Measurements from ENCODE around the gene FBXO27. TPM values are rescaled to one million over a fixed set of nuclear protein-coding genes. Genes with fewer than 3 reads are reported as not detected.
A peak's percentile ranks its signal among the peaks of the same experiment; 100 is the strongest.
"Not testable (repeated sequence)": the region's sequence is repeated elsewhere in the genome, so short reads cannot be mapped to it uniquely, and the experiment has no call there.

Gene FBXO27, protein sequence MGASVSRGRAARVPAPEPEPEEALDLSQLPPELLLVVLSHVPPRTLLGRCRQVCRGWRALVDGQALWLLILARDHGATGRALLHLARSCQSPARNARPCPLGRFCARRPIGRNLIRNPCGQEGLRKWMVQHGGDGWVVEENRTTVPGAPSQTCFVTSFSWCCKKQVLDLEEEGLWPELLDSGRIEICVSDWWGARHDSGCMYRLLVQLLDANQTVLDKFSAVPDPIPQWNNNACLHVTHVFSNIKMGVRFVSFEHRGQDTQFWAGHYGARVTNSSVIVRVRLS
- total RNA-seq (1.4 TPM), polyA plus RNA-seq (ENCODE audit: insufficient read depth in 1 of 8, insufficient read length in 8 of 8, low replicate concordance in 1 of 8) (1 to 10 TPM; 1.5 to 5.5 (median 3.3) TPM)
- long read RNA-seq, donor 1: 0 reads
- long read RNA-seq, donor 2: 0 reads
- long read RNA-seq, donor 3, partial matches to known transcripts: 0 of 1 reads
- long read RNA-seq, donor 3, other reads (novel, unspliced or antisense): 0 of 1 reads
- long read RNA-seq, donor 4: 0 reads
- long read RNA-seq, donor 5: 0 reads
- long read RNA-seq, donor 6, partial matches to known transcripts: 0 of 1 reads
- long read RNA-seq, donor 6, other reads (novel, unspliced or antisense): 0 of 1 reads
- long read RNA-seq, donor 7: 0 reads
- long read RNA-seq, donor 8: 0 reads
- long read RNA-seq, donor 9, partial matches to known transcripts: 0 of 1 reads
- long read RNA-seq, donor 9, other reads (novel, unspliced or antisense): 0 of 1 reads
- long read RNA-seq, donor 10: 0 reads
- long read RNA-seq, donor 11: 0 reads

DNA sequence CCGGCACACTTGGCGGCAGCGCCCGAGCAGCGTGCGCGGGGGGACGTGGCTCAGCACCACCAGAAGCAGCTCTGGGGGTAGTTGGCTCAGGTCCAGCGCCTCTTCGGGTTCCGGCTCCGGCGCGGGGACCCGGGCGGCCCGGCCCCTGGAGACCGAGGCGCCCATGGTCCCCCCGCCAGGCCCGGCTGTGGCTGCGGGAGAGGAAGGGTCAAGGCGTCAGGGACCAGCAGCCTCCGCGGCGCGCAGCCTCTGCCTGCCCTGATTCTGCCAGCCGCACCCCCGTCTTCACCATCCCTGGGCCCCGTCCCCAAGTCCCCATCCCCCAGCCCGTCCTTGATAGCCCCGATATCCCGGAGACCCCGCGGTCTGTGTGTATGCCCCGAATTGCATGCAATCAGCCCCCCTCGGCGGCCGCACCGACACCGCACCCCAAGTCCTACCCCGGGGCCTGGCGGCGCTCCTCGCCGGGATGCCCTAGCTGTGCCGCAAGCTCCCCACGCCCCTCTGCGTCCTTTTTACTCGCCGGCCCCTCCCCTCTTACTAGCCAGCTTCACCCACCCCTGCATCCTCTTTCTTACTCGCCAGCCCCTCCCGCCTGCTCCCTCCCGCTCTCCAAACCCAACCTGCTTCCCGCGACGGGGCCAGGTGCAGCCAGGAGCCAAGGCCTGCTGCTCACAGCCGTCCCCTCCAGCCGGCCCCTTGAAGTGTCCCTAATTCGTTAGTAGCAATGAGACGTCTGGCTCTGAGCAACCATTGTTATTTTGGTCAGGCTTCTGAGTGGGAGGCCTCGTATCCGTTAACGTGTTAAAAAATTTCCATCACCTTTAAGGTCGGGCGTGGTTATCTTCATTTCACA lies at the start of gene FBXO27:
Gene FBXO27 (minus strand): TSS at position 487 of the 856 bp plus-strand sequence. CDS start 322 bp downstream, at position 165.
- Histone ChIP-seq H3K36me3 (ENCODE audit: control insufficient read depth, insufficient read depth, low read length) (no peaks in the 10 kb centered on the region), H3K27ac (ENCODE audit: low read length) (no peak within 1 kb of the TSS), H3K27me3 (ENCODE audit: control insufficient read depth, insufficient read depth, low read length) (peaks cover 25% of the 10 kb centered on the region), H3K4me1 (ENCODE audit: control insufficient read depth, insufficient read depth, low read length) (peaks cover 8% of the 10 kb centered on the region), H3K9me3 (replicated peaks; ENCODE audit: control insufficient read depth, low read depth, low read length) (no peaks in the 10 kb centered on the region), H3K4me3 (ENCODE audit: low read length) (peak within 1 kb of the TSS; percentile 37)
- DNase-seq: peak; percentile 27
- 5% methylated on average over 63 of the region's 66 CpGs for WGBS (ENCODE audit: insufficient coverage)

DNA sequence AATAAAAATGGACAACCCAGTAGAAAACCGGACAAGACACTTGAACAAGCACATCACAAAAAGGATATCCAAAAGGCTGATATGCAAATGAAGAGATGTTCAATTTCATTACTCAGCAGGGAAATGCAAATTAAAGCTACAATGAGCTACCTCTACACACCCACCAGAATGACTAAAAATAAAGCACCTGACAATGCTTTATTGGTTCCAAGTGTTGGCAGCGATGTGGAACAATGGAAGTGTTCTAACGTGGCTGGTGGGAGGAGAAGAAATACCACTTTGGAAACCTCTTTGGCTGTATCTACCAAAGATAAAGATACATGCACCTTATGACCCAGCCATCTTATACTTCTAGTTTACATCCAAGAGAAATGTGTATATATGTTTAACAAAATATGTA lies 48.1 kb upstream of the FBXO27 start:
- Histone ChIP-seq H3K9me3 (replicated peaks; ENCODE audit: control insufficient read depth, low read depth, low read length) (no peaks in the 10 kb centered on the region), H3K27me3 (ENCODE audit: control insufficient read depth, insufficient read depth, low read length) (peaks cover 38% of the 10 kb centered on the region), H3K27ac (ENCODE audit: low read length) (no peak overlapping the region), H3K4me3 (ENCODE audit: low read length) (no peak overlapping the region), H3K36me3 (ENCODE audit: control insufficient read depth, insufficient read depth, low read length) (no peaks in the 10 kb centered on the region), H3K4me1 (ENCODE audit: control insufficient read depth, insufficient read depth, low read length) (no peaks in the 10 kb centered on the region)
- no CpG with 5 or more reads among the region's 3 CpGs for WGBS (ENCODE audit: insufficient coverage)
- no peak for DNase-seq

DNA sequence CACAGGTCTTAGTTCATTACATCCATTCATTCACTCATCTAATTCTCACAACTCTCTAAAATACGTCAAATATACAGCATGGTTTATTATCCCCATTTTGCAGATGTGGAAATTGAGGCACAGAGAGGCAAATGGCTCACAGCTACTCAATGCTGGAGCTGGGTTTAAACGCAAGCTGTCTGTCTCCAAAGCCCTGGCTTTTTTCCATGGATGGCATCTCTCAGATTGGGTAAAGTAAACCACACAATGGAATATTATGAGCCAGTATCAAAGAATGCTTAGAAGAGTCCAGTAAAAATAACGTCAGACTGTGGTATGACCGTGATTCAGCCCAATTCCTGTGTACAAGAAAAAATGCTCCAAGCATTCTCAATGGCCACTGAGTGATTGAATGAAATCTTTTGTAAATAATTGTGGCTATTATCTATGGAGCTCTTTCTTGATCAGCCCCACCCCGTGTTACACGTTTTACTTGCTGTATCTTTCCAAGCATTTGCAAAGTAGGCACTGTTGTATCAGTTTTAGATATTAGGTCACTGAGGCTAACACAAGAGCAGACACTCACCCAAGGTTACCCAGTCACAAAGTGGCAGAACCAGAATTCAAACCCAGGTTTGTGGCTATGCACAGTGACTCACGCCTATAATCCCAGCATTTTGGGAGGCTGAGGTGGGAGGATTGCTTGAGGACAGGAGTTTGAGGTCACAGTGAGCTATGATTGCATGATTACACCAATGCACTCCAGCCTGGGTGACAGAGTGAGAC lies 46.3 kb upstream of the FBXO27 start:
- no peaks in the 10 kb centered on the region for H3K36me3 ChIP-seq (ENCODE audit: control insufficient read depth, insufficient read depth, low read length)
- DNase-seq: no peak
- H3K27me3 ChIP-seq (ENCODE audit: control insufficient read depth, insufficient read depth, low read length): peaks cover 20% of the 10 kb centered on the region
- H3K4me3 ChIP-seq (ENCODE audit: low read length): no peak overlapping the region
- no peaks in the 10 kb centered on the region for H3K9me3 ChIP-seq (replicated peaks; ENCODE audit: control insufficient read depth, low read depth, low read length)
- H3K4me1 ChIP-seq (ENCODE audit: control insufficient read depth, insufficient read depth, low read length): no peaks in the 10 kb centered on the region
- 83% methylated on average over 1 of the region's 7 CpGs for WGBS (ENCODE audit: insufficient coverage)
- H3K27ac ChIP-seq (ENCODE audit: low read length): no peak overlapping the region

DNA sequence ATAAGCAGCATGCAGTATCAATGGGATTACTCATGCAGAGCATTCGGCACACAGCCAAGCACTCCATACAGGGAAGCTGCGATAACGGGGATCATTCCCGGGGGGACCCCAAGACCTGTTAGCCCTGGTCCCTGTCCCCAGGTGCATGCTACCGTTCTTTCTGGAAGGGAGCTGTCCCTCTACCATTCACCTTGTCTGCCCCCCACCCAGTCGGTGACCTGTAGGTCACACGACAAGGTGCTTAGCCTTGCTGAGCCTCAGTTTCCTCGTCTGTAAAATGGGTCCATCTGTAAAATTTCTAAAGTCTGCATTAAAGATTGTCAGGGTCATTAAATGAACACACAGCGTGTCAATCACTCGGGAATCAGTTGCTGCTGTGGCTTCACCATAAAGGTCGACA lies 45.0 kb upstream of the FBXO27 start:
- no peaks in the 10 kb centered on the region for H3K9me3 ChIP-seq (replicated peaks; ENCODE audit: control insufficient read depth, low read depth, low read length)
- no peak for DNase-seq
- 87% methylated on average over 11 of the region's 11 CpGs for WGBS (ENCODE audit: insufficient coverage)
- no peak overlapping the region for H3K27ac ChIP-seq (ENCODE audit: low read length)
- H3K4me3 ChIP-seq (ENCODE audit: low read length): no peak overlapping the region
- H3K36me3 ChIP-seq (ENCODE audit: control insufficient read depth, insufficient read depth, low read length): no peaks in the 10 kb centered on the region
- no peaks in the 10 kb centered on the region for H3K4me1 ChIP-seq (ENCODE audit: control insufficient read depth, insufficient read depth, low read length)
- H3K27me3 ChIP-seq (ENCODE audit: control insufficient read depth, insufficient read depth, low read length): peaks cover 7% of the 10 kb centered on the region

DNA sequence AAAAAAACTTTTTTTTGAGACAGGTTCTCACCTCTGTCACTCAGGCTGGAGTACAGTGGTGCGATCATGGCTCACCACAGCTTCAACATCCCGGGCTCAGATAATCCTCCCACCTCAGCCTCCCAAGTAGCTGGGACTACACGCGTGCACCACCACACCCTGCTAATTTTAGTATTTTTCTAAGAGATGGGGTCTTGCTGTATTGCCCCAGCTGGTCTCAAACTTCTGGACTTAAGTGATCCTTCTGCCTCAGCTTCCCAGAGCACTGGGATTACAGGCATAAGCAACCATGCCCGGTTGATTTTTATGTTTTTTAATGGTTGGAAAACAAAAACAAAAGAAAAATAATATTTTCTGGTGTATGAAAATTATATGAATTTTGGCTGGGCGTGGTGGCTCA lies 42.6 kb upstream of the FBXO27 start:
- H3K4me3 ChIP-seq (ENCODE audit: low read length): no peak overlapping the region
- no peaks in the 10 kb centered on the region for H3K4me1 ChIP-seq (ENCODE audit: control insufficient read depth, insufficient read depth, low read length)
- 83% methylated on average over 1 of the region's 6 CpGs for WGBS (ENCODE audit: insufficient coverage)
- peaks cover 5% of the 10 kb centered on the region for H3K27me3 ChIP-seq (ENCODE audit: control insufficient read depth, insufficient read depth, low read length)
- no peaks in the 10 kb centered on the region for H3K9me3 ChIP-seq (replicated peaks; ENCODE audit: control insufficient read depth, low read depth, low read length)
- H3K27ac ChIP-seq (ENCODE audit: low read length): no peak overlapping the region
- H3K36me3 ChIP-seq (ENCODE audit: control insufficient read depth, insufficient read depth, low read length): no peaks in the 10 kb centered on the region
- no peak for DNase-seq

DNA sequence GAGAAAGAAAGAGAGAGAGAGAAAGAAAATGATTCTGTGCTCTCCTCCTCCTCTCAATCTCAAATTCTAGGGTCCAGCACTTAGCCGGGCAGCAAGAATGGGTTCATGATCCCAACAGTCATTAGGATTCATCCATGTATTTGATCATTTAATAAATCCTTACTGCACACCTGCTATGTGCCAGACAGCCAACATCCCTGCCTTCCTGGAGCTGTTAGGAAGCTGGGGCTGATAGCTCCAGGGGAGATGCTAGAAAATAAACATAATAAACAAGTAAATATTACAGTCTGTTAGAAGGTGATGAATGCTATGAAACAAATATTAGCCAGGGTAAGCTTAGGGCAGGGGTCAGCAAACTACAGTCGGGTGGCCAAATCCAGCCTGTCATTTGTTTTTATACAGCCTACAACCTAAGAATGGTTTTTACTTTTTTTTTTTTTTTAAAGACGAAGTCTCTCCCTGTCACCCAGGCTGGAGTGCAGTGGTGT lies 41.9 kb upstream of the FBXO27 start:
- DNase-seq: no peak
- WGBS (ENCODE audit: insufficient coverage): 60% methylated on average over 2 of the region's 3 CpGs
- Histone ChIP-seq H3K27me3 (ENCODE audit: control insufficient read depth, insufficient read depth, low read length) (peaks cover 5% of the 10 kb centered on the region), H3K4me3 (ENCODE audit: low read length) (no peak overlapping the region), H3K9me3 (replicated peaks; ENCODE audit: control insufficient read depth, low read depth, low read length) (no peaks in the 10 kb centered on the region), H3K27ac (ENCODE audit: low read length) (no peak overlapping the region), H3K36me3 (ENCODE audit: control insufficient read depth, insufficient read depth, low read length) (no peaks in the 10 kb centered on the region), H3K4me1 (ENCODE audit: control insufficient read depth, insufficient read depth, low read length) (no peaks in the 10 kb centered on the region)

DNA sequence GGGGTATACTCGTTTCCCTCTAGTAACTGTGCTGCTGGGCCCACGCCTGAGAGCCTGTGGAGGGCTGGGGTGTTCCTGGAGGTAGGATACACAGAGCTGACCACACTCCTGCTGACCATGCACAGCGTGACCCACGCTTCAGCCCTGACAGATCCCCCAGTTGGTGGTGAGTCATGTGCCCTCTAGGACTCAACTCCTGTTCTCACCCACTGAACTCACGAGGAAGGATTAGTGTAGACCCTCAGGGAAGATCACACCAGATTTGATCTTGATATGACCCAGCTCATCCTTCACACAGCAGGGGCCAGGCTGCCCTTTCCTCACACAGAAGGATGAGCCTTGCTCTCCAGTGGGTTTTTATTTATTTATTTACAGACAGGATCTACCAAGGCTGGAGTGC lies 38.5 kb upstream of the FBXO27 start:
- Histone ChIP-seq H3K27ac (ENCODE audit: low read length) (no peak overlapping the region), H3K4me3 (ENCODE audit: low read length) (no peak overlapping the region), H3K36me3 (ENCODE audit: control insufficient read depth, insufficient read depth, low read length) (no peaks in the 10 kb centered on the region), H3K9me3 (replicated peaks; ENCODE audit: control insufficient read depth, low read depth, low read length) (no peaks in the 10 kb centered on the region), H3K27me3 (ENCODE audit: control insufficient read depth, insufficient read depth, low read length) (peaks cover 1% of the 10 kb centered on the region), H3K4me1 (ENCODE audit: control insufficient read depth, insufficient read depth, low read length) (no peaks in the 10 kb centered on the region)
- WGBS (ENCODE audit: insufficient coverage): 65% methylated on average over 2 of the region's 5 CpGs
- no peak for DNase-seq

DNA sequence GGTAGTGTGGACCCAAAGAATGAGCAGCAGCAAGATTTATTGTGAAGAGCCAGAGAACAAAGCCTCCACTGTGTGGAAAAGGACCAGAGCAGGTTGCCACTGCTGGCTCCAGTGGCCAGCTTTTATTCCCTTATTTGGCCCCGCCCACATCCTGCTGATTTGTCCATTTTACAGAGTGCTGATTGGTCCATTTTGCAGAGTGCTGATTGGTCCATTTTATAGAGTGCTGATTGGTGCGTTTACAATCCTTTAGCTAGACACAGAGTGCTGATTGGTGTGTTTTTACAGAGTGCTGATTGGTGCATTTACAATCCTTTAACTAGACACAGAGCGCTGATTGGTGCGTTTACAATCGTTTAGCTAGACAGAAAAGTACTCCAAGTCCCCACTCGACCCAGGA lies 35.9 kb upstream of the FBXO27 start:
- not testable (repeated sequence) for H3K4me3 ChIP-seq (ENCODE audit: low read length); H3K4me1 ChIP-seq (ENCODE audit: control insufficient read depth, insufficient read depth, low read length); H3K27me3 ChIP-seq (ENCODE audit: control insufficient read depth, insufficient read depth, low read length); DNase-seq; H3K27ac ChIP-seq (ENCODE audit: low read length); H3K9me3 ChIP-seq (replicated peaks; ENCODE audit: control insufficient read depth, low read depth, low read length); H3K36me3 ChIP-seq (ENCODE audit: control insufficient read depth, insufficient read depth, low read length)
- WGBS (ENCODE audit: insufficient coverage): 73% methylated on average over 4 of the region's 6 CpGs

DNA sequence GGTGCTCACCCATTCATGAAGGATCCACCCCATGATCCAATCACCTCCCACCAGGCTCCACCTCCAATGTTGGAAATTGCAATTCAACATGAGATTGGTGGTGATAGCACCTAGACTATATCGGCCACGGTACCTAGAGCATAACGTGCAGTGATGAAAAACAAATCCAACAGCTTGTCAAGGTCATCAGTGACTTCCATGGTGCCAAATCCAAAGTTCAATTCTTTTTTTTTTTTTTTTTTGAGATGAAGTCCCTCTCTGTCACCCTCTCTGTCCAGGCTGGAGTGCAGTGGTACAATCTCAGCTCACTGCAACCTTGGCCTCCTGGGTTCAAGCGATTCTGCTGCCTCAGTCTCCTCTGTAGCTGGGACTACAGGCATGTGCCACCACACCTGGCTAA lies 34.8 kb upstream of the FBXO27 start:
- 95% methylated on average over 3 of the region's 4 CpGs for WGBS (ENCODE audit: insufficient coverage)
- H3K9me3 ChIP-seq (replicated peaks; ENCODE audit: control insufficient read depth, low read depth, low read length): no peaks in the 10 kb centered on the region
- H3K4me1 ChIP-seq (ENCODE audit: control insufficient read depth, insufficient read depth, low read length): no peaks in the 10 kb centered on the region
- H3K27me3 ChIP-seq (ENCODE audit: control insufficient read depth, insufficient read depth, low read length): no peaks in the 10 kb centered on the region
- no peak overlapping the region for H3K27ac ChIP-seq (ENCODE audit: low read length)
- no peaks in the 10 kb centered on the region for H3K36me3 ChIP-seq (ENCODE audit: control insufficient read depth, insufficient read depth, low read length)
- DNase-seq: no peak
- no peak overlapping the region for H3K4me3 ChIP-seq (ENCODE audit: low read length)
